Fibroblast of skin of back (primary cell): ENCODE results near the gene KIAA1755.

Experiments used
- DNase-seq: peaks from one replicate; pipeline ENCODE4 v3.0.0-alpha.2; 2013

KIAA1755 gene

GRCh38 chr20:38179846-38180245 lies 80.7 kb downstream of the KIAA1755 start:
- peak; percentile 41 for DNase-seq

GRCh38 chr20:38178581-38178980 lies 82.0 kb downstream of the KIAA1755 start:
- DNase-seq = no peak

GRCh38 chr20:38178065-38178491 lies 82.5 kb downstream of the KIAA1755 start:
- no peak for DNase-seq

- no peak for DNase-seq
Measured at GRCh38 chr20:38177201-38177600, 83.3 kb downstream of the KIAA1755 start.

DNA sequence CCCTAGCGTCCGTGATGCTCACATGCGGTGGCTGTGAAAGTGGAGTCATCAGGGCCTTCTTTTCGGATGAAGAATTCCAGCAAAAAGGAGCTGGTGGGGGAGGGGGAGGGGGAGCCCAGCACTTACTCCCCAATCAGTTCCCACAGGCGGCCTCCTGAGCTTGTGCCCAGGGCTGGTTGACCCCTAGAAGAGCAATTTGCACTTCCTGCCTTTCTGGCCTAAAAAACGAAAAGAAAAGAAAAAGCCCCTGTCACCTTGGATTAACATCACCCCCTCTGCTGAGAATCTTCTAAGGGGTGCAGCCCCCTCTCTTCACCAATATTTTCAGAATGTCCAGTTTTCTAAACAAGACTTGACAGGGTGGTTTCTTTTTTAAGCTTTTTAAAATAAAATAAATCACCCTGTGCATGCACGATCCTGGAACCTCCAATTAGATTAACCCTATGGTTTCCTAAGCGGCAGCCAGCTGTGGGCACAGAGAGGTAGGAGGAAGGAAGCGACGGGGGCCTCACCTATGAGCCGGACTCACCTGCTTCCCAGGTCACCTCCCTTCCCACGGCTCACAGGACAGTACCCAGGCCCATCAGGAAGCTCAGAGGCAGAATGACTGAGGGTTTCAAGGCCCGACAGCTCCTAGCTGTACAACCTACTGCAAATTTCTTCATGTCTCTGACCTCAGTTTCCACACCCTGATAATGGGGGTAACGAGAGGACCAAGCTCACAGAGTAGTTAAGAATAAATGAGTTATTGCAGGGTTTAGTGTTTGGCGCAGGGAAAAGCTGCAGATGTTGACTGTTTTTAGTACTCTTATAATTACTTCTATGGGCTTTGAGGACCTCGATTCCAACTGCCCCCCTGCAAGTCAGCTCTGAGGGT lies 85.0 kb downstream of the KIAA1755 start:
- no peak for DNase-seq

- peak; percentile 90 for DNase-seq
Measured at GRCh38 chr20:38173237-38174156, 87.0 kb downstream of the KIAA1755 start.

DNA sequence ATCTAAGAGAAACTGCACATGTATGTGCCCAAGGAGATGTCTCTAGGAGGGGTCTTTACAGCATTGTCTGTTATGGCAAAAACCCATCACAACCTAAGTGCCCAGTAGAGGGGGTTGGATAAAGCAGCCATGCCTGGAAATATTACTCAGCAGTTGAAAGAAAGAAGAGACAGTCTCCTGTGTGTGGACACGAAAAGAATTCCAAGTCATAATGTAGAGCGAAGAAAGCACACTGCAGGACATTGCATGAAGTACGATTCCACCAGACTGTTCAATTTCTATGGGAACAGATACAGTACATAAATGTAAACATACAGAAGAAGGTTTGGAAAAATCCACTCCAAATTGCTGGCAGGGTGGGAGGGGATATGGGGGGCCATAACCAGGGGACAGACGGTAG lies 88.1 kb downstream of the KIAA1755 start:
- peak; percentile 64 for DNase-seq

- no peak for DNase-seq
Measured at GRCh38 chr20:38171675-38172043, 88.9 kb downstream of the KIAA1755 start.

GRCh38 chr20:38170826-38171674 lies 89.5 kb downstream of the KIAA1755 start:
- peak; percentile 62 for DNase-seq

GRCh38 chr20:38170219-38170825 lies 90.2 kb downstream of the KIAA1755 start:
- DNase-seq = no peak

DNA sequence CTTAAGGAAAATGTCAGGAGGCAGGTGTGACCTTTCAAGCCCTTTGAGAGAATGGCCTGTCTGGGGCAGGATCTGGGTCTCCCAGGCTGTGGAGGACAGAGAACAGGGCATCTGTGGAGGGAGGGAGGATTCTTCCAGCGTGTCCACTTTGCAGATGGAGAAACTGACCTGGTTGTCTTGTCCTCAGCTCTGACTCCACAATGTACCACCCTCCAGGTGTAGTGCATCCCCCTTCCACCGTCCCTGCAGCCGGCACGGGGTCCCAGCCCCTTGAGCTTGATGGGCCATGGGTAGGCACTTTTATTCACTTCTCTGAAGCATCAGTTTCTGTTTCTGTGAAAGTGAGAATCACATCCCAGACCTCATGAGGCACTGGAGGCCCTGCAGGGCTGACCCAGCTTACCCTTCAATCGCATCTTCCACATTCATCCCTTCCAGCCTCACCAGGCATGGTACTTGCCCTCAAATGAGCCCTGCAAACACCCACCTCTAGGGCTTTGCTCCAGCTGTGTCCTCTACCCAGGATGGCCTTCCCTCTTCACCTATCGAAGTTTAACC lies 90.8 kb downstream of the KIAA1755 start:
- DNase-seq = no peak

DNA sequence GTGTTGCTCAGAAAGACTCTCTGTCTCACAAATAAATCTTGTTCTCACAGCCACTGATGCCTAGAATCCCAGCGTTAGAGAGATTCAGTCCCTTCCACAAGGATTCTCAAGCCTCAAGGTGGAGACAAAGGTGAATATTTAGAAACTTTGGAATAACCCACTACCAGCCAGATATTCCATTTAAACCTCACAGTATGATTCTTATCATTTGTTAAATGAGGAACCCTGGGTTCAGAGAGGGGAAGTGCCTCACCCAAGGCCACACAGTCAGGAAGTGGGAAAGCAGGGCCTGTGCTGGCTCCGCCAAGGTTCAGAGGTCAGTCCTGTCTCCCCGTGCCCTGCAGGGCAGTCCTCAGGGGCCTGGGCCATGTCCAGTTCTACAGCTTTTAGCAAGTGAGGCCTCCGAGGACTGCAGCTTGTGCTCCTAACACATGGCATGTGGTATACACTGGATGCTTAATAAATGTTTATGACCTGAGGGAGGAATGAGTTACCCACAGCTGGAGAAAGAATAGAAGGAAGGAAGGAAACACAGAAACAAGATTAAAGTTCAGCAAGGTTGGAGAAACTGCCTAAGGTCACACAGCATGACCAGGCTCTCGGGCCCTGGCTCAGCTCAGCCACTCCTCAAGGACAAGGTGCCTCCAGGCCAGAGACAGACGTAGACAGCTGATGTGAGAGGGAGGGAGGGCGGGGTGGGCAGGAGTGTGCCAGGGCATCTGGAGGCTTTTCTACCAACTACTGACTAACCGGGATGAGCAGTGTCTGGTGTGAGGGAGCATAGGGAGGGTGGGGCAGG lies 91.5 kb downstream of the KIAA1755 start:
- DNase-seq = no peak

DNA sequence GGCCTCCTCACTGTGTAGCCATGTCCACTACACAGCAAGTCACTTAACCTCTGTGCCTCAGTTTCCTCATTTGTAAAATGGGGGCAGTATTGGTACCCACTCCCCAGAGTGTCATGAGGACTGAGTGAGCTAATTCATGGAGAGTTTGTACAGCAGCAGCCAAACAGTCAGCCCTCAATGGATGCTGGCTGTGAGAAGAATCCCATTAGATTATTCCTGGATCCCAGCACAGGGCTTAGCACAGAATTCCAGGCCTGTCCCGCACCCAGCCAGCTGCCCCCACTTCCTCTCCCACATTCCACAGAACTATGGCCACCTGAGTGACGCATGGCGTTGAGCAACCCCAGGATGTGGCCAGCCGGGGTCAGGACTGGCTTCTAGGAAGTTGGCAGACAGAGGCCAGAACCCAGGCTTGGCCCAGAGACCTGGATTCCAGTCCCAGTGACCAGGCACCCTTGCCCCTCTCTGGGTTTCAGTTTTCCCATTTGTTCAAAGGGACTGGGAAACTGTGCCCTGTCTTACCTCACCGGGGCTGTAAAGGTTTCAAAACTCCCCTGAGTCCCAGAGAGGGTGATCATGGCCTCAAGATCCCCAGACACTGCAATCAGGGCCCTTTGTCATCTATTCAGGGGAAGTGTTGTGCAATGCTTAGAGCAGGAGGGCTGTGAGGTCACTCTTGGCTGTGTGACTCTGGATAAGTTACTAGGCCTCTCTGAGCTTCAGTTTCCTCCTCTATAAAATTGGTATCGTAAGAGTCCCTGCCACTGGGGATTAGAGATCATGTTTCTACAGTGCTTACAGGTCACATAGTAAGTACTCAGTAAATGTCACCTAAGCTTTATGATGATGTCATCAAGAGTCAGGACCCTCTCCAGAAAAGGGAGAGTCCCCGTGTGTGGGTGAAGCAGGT lies 92.4 kb downstream of the KIAA1755 start:
- peak; percentile 73 for DNase-seq

DNA sequence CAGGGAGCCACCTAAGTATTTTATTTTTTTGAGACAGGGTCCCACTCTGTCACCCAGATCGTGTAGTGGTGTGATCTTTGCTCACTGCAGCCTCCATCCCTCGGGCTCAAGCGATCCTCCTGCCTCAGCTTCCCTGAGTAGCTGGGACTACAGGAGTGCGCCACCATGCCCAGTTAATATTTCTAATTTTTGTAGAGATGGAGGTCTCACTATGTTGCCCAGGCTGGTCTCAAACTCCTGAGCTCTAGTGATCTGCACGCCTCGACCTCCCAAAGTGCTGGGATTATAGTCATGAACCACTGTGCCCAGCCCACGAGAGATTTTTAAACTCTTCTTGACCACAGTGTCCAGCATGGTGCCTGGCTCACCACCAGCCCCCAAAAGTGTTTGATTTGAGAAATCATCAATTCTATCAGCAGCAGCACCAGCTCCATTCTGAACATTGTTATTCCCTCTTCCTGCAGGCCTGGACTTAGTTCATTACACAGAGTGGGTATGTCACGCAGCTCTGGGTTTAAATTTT lies 93.1 kb downstream of the KIAA1755 start:
- DNase-seq = no peak

DNA sequence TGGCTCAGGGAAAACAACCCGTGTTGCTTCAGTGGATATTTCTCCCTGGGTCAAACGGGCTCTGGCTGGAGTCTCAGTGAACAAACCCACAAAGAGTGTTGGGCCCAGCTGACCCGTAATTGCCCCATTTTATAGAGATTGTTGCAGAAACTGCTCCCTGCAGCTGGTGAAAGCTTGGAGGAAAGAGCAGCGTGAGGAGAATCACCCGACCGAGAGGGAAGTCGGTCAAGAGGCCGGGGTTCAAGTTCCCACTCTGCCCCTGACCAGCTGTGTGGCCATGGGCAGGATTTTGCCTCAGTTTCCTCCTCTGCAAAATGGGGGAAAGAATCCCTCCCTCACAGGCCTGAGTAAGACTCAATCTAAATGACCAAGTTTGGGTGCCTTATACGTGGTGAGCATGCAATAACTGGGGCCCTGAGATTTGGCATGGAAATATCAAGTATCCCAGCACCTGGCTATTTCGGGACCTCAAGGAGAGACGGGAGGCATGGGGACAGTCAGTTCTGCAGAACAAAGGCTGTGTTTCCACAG lies 93.8 kb downstream of the KIAA1755 start:
- no peak for DNase-seq

DNA sequence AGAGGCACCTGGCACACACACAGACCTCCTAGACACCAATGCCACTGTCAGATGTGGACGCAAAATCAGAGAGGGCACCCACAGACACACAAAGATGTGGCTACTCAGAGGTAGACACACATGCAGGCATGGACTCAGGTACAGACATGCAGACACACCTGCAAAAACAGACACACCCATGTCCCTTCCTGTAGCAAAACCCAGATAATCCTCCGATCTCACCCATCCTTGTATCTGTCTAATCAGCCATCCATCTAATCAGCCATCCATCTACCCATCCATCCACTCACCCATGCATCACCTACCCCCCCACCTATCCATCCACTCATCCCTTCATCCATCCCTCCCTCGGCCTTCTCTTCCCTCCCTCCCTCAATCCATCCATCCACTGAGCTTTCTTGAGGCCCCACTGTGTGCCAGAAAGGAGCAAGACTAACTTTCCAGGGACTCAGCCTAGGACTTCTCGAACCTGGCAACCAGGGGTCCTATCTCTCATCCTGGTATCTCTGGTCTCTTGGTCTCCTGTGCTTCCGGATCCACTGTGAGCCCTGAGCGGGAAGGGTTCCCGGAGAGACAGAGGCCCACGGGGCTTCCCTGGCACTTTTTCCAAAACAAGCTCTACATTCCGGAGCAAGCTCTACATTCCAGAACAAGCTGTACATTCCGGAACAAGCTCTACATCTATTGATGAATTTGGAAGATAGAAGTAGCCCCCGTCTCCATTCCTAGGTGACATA lies 94.4 kb downstream of the KIAA1755 start:
- DNase-seq = peak; percentile 62

GRCh38 chr20:38165089-38165965 lies 95.2 kb downstream of the KIAA1755 start, which contains the start of gene TGM2:
Gene TGM2 (minus strand): TSS chr20:38165270. CDS start chr20:38165198, 72 bp downstream.
- peak; percentile 58 for DNase-seq
